NCI-H2081 (cell line): ENCODE data around the gene MIPEP.
"Not testable (repeated sequence)": the region's sequence is repeated elsewhere in the genome, so short reads cannot be mapped to it uniquely, and the experiment has no call there.

Experiments
- DNase-seq, 2 experiments: peaks; one replicate each; lab custom pipeline; 2025; lab: John Stamatoyannopoulos, UW

The MIPEP gene

GRCh38 chr13:23776698-23777574 is 112.3 kb downstream of the MIPEP start:
- DNase-seq, result no peak

GRCh38 chr13:23772717-23773116 is 116.5 kb downstream of the MIPEP start:
- no peak for DNase-seq

- no peak for DNase-seq
Measured at GRCh38 chr13:23771956-23772355, 117.2 kb downstream of the MIPEP start.

GRCh38 chr13:23771552-23771951 is 117.6 kb downstream of the MIPEP start:
- no peak for DNase-seq

GRCh38 chr13:23770973-23771372 is 118.2 kb downstream of the MIPEP start:
- no peak for DNase-seq

- DNase-seq, result no peak
Measured at GRCh38 chr13:23770428-23770827, 118.8 kb downstream of the MIPEP start.

- no peak for DNase-seq
Measured at GRCh38 chr13:23769401-23769800, 119.8 kb downstream of the MIPEP start.

GRCh38 chr13:23767838-23768237 is 121.4 kb downstream of the MIPEP start:
- DNase-seq, result no peak

GRCh38 chr13:23766939-23767338 is 122.3 kb downstream of the MIPEP start:
- DNase-seq, result no peak

GRCh38 chr13:23766283-23766682 is 122.9 kb downstream of the MIPEP start:
- DNase-seq, result no peak

GRCh38 chr13:23765531-23765930 is 123.7 kb downstream of the MIPEP start:
- no peak for DNase-seq

GRCh38 chr13:23763318-23763717 is 125.9 kb downstream of the MIPEP start:
- no peak for DNase-seq

GRCh38 chr13:23761760-23762159 is 127.4 kb downstream of the MIPEP start:
- not testable (repeated sequence) for DNase-seq

- no peak for DNase-seq
Measured at GRCh38 chr13:23760000-23760399, 129.2 kb downstream of the MIPEP start.

- DNase-seq, result no peak
Measured at GRCh38 chr13:23758798-23759527, 130.2 kb downstream of the MIPEP start.

- DNase-seq, result peak in 1 of 2 experiments; percentile 5
Measured at GRCh38 chr13:23754997-23755396, 134.2 kb downstream of the MIPEP start.

GRCh38 chr13:23754506-23754905 is 134.7 kb downstream of the MIPEP start:
- DNase-seq, result no peak

GRCh38 chr13:23753458-23753857 is 135.7 kb downstream of the MIPEP start:
- no peak for DNase-seq

- no peak for DNase-seq
Measured at GRCh38 chr13:23752111-23753001, 136.8 kb downstream of the MIPEP start.

- DNase-seq, result no peak
Measured at GRCh38 chr13:23751195-23751594, 138.0 kb downstream of the MIPEP start.

GRCh38 chr13:23750383-23751121 is 138.6 kb downstream of the MIPEP start:
- no peak for DNase-seq
